Ecto neural progenitor cell (in vitro differentiated cells): ENCODE data around the gene CORO2A.

Experiments
- DNase-seq: peaks from one replicate; pipeline ENCODE4 v3.0.0-alpha.2; 2018; ENCODE audit warnings: low spot score

CORO2A gene

GRCh38 chr9:98219794-98220370 is 27.4 kb upstream of the CORO2A start:
- DNase-seq, result no peak

- no peak for DNase-seq
Measured at GRCh38 chr9:98219364-98219716, 26.9 kb upstream of the CORO2A start.

DNA sequence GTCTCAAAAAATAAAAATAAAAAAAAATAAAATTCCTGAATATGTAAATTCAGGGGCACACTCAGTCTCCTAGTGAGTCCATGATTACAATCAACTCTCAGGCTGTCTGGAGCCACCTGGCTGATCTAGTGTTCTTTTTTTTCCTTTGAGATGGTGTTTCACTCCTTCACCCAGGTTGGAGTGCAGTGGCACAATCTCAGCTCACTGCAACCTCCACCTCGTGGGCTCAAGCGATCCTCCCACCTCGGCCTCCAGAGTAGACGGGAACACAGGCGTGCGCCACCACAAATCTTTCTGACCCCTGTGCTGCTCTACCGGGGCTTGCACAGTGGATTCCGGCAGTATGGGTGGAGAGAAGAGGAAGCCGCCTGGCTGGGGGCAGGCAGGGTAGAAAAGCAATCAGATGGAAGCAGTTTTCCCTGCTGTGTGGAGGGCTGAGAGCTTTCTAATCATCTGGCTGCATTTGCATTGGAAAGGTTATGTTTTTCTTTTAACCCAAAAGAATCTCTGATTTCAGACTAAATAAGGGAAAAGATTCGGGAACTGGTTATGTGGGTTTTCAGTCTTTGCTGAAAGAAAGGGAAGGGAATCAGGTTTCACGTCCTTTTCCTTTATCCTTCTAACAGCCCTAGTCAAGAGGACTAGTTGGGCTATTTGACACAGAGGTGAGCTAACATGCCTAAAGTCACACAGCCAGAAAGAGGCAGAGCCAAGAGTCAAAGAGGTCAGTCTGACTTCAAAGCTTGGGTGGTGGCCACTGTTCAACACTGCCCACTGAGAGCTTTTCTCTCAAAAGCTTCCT is 26.3 kb upstream of the CORO2A start:
- DNase-seq, result no peak

DNA sequence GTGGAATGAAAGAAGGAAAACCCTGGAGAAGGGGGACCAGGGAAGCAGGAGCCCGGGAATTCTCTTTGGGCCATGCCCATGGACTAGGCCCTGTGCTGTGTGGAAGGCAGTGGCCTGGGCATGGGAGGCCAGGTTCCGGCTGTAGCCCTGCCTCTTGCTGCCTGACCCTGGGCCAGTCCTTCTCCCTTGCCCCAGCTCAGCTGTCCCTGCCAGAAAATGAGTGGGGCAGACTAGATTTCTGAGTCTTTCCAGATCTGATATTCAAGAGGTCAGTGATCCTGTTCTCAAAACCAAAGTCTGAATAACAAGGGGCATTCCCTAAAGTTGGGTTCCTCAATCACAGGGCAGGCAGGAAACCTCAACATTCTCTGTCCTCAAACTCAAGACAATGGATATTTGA is 24.8 kb upstream of the CORO2A start:
- no peak for DNase-seq

- no peak for DNase-seq
Measured at GRCh38 chr9:98216391-98216790, 24.0 kb upstream of the CORO2A start.

DNA sequence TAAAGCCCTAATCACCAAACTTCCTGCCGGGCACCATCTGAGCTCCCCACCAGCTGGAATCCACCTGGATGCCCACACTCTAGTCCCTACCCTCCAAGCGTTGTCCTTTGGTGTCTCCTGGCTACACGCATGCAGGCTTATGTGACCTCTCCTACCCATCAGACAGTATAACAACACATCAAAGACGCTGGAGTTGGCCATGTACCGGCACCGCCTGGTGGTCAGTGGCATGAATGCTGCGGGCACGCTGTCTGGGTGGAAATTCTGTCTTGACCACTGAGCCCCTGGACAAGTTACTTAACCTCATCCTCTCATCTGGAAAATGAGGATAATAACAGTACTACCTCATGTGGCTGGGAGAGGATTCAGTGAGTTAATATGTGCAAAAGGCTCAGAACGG is 23.4 kb upstream of the CORO2A start:
- DNase-seq, result peak; percentile 66

DNA sequence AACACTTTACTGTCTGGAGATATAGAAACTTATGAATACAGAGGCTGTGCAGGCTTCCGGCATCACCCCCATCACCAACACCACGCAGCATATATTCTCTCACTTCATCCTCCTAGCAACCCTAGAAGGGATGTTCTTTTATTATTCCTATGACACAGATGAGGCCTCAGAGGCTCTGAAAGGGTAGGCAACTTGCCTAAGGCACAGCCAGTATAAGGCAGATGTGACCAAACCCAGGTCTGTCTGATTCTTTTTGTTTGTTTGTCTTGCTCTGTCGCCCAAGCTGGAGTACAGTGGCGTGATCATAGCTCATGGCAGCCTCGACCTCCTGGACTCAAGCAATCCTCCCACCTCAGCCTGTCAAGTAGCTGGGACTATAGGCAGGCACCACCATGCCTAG is 22.8 kb upstream of the CORO2A start:
- DNase-seq, result no peak

GRCh38 chr9:98214811-98215210 is 22.4 kb upstream of the CORO2A start:
- no peak for DNase-seq

GRCh38 chr9:98211260-98211659 is 18.8 kb upstream of the CORO2A start:
- no peak for DNase-seq

- no peak for DNase-seq
Measured at GRCh38 chr9:98210435-98210834, 18.0 kb upstream of the CORO2A start.

- no peak for DNase-seq
Measured at GRCh38 chr9:98209530-98209929, 17.1 kb upstream of the CORO2A start.

GRCh38 chr9:98208635-98209034 is 16.2 kb upstream of the CORO2A start:
- no peak for DNase-seq

DNA sequence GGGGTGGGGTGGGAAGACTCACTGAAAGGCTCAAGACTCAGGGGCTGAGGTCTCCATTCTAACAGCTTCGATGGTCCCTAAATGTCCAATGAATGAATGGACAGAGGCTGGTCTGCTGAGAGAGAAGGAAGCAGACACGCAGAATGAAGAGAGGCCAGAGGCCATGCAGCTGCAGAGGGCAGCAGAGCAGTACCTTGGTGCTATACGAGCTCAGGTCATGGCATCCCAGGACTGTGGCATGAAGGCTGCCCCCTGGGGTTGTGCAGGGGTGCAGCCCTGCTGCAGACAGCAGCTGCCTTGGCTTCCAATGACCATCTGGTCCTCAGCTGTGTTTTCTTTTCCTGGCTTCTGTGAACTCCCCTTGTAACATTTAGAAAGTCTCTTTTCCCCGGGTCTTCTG is 15.2 kb upstream of the CORO2A start:
- DNase-seq, result no peak

GRCh38 chr9:98206754-98207153 is 14.3 kb upstream of the CORO2A start:
- no peak for DNase-seq

- DNase-seq, result no peak
Measured at GRCh38 chr9:98204692-98205091, 12.3 kb upstream of the CORO2A start.

DNA sequence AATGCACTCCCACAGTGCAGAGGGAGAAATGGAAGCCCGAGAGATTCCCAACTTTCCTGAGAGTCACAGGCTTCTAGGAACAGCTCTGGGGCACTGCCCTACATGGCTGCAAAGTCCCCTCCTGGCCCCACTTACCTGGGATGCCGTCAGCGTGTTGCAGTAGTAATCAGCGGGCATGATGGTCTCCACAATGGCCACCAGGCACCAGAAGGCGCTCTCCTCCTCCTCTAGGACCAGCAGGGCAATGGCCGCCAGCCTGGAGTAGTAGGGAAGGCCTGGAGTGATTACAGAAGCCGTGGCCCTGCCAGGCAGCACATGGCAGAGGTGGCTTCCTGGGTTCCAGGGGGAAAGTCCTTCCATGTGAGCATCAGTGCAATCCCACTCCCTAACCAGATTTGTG is 10.7 kb upstream of the CORO2A start:
- no peak for DNase-seq

DNA sequence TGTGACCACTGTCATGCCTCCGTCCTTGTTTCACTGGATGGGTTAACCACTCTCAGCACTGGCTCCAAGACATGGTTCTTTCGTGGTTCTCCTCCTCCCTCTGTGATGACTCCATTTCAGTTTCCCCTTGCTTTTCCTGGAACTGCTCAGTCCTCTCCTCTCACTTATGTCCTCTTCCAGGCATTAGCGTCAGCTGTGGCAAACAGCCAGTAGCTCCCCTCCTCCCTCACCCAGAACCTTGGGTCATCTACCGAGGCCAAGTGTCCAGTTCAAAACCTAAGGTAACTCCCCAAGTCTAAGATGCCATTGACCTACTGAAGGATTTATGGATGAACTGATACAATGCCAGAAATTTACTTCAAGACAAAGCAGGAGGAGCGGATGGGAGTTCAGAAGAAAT is 9.8 kb upstream of the CORO2A start:
- no peak for DNase-seq

DNA sequence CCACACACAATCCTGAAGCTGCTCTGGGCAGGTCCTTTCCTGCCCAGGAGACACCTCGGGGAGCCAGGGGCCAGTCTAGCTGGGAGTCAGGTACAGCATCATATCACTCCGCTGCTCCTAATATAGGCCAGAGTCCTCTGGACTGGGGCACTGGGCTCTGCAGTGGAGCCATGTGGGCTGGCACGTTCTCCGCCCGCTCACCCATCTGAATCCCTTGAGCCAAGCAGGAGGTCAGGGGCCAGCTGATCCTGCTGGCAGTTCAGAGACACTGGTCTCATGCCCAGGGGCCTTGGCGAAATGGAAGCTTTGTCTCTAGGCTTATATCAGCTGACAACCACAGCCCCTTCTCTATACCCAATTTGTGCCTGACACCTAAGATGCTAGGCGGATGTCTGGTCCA is 9.3 kb upstream of the CORO2A start:
- DNase-seq, result no peak

- DNase-seq, result no peak
Measured at GRCh38 chr9:98201102-98201501, 8.7 kb upstream of the CORO2A start.

GRCh38 chr9:98199388-98200033 is 7.1 kb upstream of the CORO2A start:
- no peak for DNase-seq

DNA sequence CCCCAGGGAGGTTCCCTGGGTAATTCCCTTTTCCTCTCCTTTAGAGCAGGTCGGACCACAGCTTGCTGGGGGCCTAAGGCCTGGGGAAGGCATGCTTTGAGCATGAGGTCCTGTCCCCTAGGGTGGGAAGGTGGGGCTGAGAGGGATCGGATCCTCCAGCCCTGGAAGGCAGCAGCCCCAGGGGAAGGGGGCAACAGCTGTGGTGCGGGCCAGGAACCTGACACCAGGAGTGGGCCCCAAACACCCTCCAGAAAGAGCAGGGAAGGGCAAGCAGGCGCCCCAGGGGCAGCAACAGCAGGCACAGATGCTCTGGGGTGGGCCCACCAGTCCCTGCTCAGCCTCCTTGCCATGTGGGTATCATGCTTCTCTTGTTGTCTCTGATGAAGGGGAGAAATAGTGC is 3.2 kb upstream of the CORO2A start:
- no peak for DNase-seq

GRCh38 chr9:98193336-98193944 is 1.0 kb upstream of the CORO2A start:
- DNase-seq, result no peak
